Esophagus muscularis mucosa (tissue), 4 donors: Measurements from ENCODE around the gene DAB1. TPM values are rescaled to one million over a fixed set of nuclear protein-coding genes. Genes with fewer than 3 reads are reported as not detected.

Source experiments
- DNase-seq: peaks from one replicate; pipeline ENCODE4 v3.0.0-alpha.2; 2017; ENCODE audit errors: extremely low spot score
- H3K27ac ChIP-seq, 4 donors: fragments of 200-600 bp; sonication (generic); replicated peaks in 1 of 4; 1 replicate in 3 of 4; 2 replicates in 1 of 4; pipeline ENCODE4 v1.5.1; 2016 to 2019; ENCODE audit warnings: mild to moderate bottlenecking in 1 of 4
- H3K27me3 ChIP-seq, 4 donors: fragments of 200-600 bp; sonication (generic); one replicate each; pipeline versions ENCODE4 v1.5.1 to v1.6.0; 2016 to 2019
- H3K36me3 ChIP-seq, 4 donors: fragments of 200-600 bp; sonication (generic); one replicate each; pipeline ENCODE4 v1.5.1; 2016 to 2019
- H3K4me1 ChIP-seq, 4 donors: fragments of 200-600 bp; sonication (generic); one replicate each; pipeline ENCODE4 v1.5.1; 2016 to 2019
- H3K4me3 ChIP-seq, 4 donors: fragments of 200-600 bp; sonication (generic); 1 replicate in 2 of 4; 2 replicates in 2 of 4; pipeline ENCODE4 v1.5.1; 2016 to 2019; ENCODE audit warnings: mild to moderate bottlenecking in 4 of 4, moderate library complexity in 1 of 4
- H3K9me3 ChIP-seq, 4 donors: fragments of 200-600 bp; sonication (generic); 1 replicate in 3 of 4; 2 replicates in 1 of 4; pipeline ENCODE4 v1.5.1; 2016 to 2019
- CTCF ChIP-seq, 3 experiments: fragments of 200-600 bp in 2 of 3; fragments of 450-650 bp in 1 of 3; sonication (generic) in 2 of 3; IDR thresholded peaks; one replicate each; pipeline ENCODE4 v1.5.1; 2017 to 2019; ENCODE audit warnings: antibody characterized with exemption in 3 of 3, mild to moderate bottlenecking in 2 of 3, moderate library complexity in 1 of 3
- EP300 ChIP-seq: sonication (generic); formaldehyde crosslinking; IDR thresholded peaks from one replicate; pipeline ENCODE4 v1.6.1; 2017; ENCODE audit warnings: antibody characterized with exemption
- POLR2A ChIP-seq: fragments of 450-650 bp; IDR thresholded peaks from one replicate; pipeline ENCODE4 v1.6.1; 2017; ENCODE audit warnings: antibody characterized with exemption, moderate library complexity, mild to moderate bottlenecking, low read depth
- POLR2AphosphoS5 ChIP-seq, 2 donors: sonication (generic); formaldehyde crosslinking; IDR thresholded peaks; one replicate each; pipeline ENCODE4 v1.6.1; 2017; ENCODE audit warnings: antibody characterized with exemption in 2 of 2
- WGBS: methylation state at CpG from one replicate; pipeline ENCODE4 v1.1.5; 2018; 5-methylcytosine and 5-hydroxymethylcytosine counted together
- intact Hi-C: fragments of 100-400 bp; cut with DNase I; formaldehyde crosslinking; loops from one replicate; pipeline ENCODE4 v1.15.1; 2023
- total RNA-seq, 4 donors: library from RNA; depleted of rRNA; stranded (reverse); fragments of >200 nt; gene quantifications; one replicate each; pipeline versions ENCODE4 v1.1.0 to v1.2.1, GENCODE V29; 2016

Gene DAB1
- total RNA-seq, 4 donors from 2014 or later, result 0.26 to 1.3 (median 0.37) TPM

- Histone ChIP-seq H3K4me3 (no peak overlapping the region), H3K4me1 (no peaks in the 10 kb centered on the region), H3K36me3 (no peaks in the 10 kb centered on the region), H3K27ac (no peak overlapping the region), H3K9me3 (no peaks in the 10 kb centered on the region), H3K27me3 (no peaks in the 10 kb centered on the region)
- TF ChIP-seq POLR2AphosphoS5 (IDR thresholded peaks at IDR 0.05), result no peak
- no peak for TF ChIP-seq EP300
- no peak for TF ChIP-seq POLR2A
- no peak for TF ChIP-seq CTCF (IDR thresholded peaks at IDR 0.05)
- intact Hi-C loops, result no loop called here
- 84% methylated on average over 2 of the region's 2 CpGs for WGBS
- no peak for DNase-seq
Measured at GRCh38 chr1:57192222-57192621, 231.6 kb downstream of the DAB1 start.

GRCh38 chr1:57190898-57191297 lies 233.0 kb downstream of the DAB1 start:
- Histone ChIP-seq H3K27me3 (no peaks in the 10 kb centered on the region), H3K36me3 (no peaks in the 10 kb centered on the region), H3K4me1 (no peaks in the 10 kb centered on the region), H3K4me3 (no peak overlapping the region), H3K27ac (no peak overlapping the region), H3K9me3 (no peaks in the 10 kb centered on the region)
- no peak for DNase-seq
- WGBS, result 83% methylated on average over 2 of the region's 2 CpGs
- TF ChIP-seq POLR2AphosphoS5 (IDR thresholded peaks at IDR 0.05) (no peak), POLR2A (no peak), CTCF (IDR thresholded peaks at IDR 0.05) (no peak), EP300 (no peak)
- intact Hi-C loops, result no loop called here

GRCh38 chr1:57188168-57188567 lies 235.7 kb downstream of the DAB1 start:
- WGBS, result 77% methylated on average over 2 of the region's 2 CpGs
- intact Hi-C loops, result no loop called here
- TF ChIP-seq POLR2AphosphoS5 (IDR thresholded peaks at IDR 0.05) (no peak), EP300 (no peak), CTCF (IDR thresholded peaks at IDR 0.05) (no peak), POLR2A (no peak)
- no peaks in the 10 kb centered on the region for H3K27me3 ChIP-seq
- no peaks in the 10 kb centered on the region for H3K9me3 ChIP-seq
- H3K4me1 ChIP-seq, result no peaks in the 10 kb centered on the region
- DNase-seq, result no peak
- H3K36me3 ChIP-seq, result no peaks in the 10 kb centered on the region
- no peak overlapping the region for H3K4me3 ChIP-seq
- no peak overlapping the region for H3K27ac ChIP-seq

- Histone ChIP-seq H3K9me3 (no peaks in the 10 kb centered on the region), H3K27me3 (no peaks in the 10 kb centered on the region), H3K27ac (no peak overlapping the region), H3K4me3 (no peak overlapping the region), H3K4me1 (no peaks in the 10 kb centered on the region), H3K36me3 (no peaks in the 10 kb centered on the region)
- intact Hi-C loops, result no loop called here
- TF ChIP-seq CTCF (IDR thresholded peaks at IDR 0.05), result no peak
- no peak for TF ChIP-seq POLR2A
- no peak for TF ChIP-seq EP300
- no peak for TF ChIP-seq POLR2AphosphoS5 (IDR thresholded peaks at IDR 0.05)
- WGBS, result 94% methylated on average over 3 of the region's 3 CpGs
- DNase-seq, result peak; percentile 3
Measured at GRCh38 chr1:57186455-57186854, 237.4 kb downstream of the DAB1 start.

- Histone ChIP-seq H3K4me3 (no peak overlapping the region), H3K36me3 (no peaks in the 10 kb centered on the region), H3K27ac (no peak overlapping the region), H3K4me1 (no peaks in the 10 kb centered on the region), H3K9me3 (no peaks in the 10 kb centered on the region), H3K27me3 (no peaks in the 10 kb centered on the region)
- peak; percentile 31 for DNase-seq
- no peak for TF ChIP-seq EP300
- TF ChIP-seq POLR2AphosphoS5 (IDR thresholded peaks at IDR 0.05), result no peak
- no peak for TF ChIP-seq POLR2A
- TF ChIP-seq CTCF (IDR thresholded peaks at IDR 0.05), result no peak
- intact Hi-C loops, result no loop called here
- 79% methylated on average over 4 of the region's 4 CpGs for WGBS
Measured at GRCh38 chr1:57179001-57179400, 244.9 kb downstream of the DAB1 start.
